Stimulated activated CD4-positive, alpha-beta T cell treated with anti-CD3 and anti-CD28 coated beads, Interleukin-1b, Interleukin-23, amount 100 ng/mL, for 4 hours (primary cell): Measurements from ENCODE around the gene MCCD1.
"Not testable (repeated sequence)": the region's sequence is repeated elsewhere in the genome, so short reads cannot be mapped to it uniquely, and the experiment has no call there.

ENCODE experiments used
- DNase-seq, 2 donors: peaks; one replicate each; pipeline ENCODE4 v3.0.0-alpha.2; 2020; ENCODE audit warnings: low read depth in 2 of 2

MCCD1 gene

GRCh38 chr6:31528821-31529328 is at the start of gene MCCD1:
MCCD1 (plus strand) TSS chr6:31528962; CDS start chr6:31529015, 53 bp downstream.
- no peak for DNase-seq

- no peak for DNase-seq
Observed at GRCh38 chr6:31479151-31479932, 49.4 kb upstream of the MCCD1 start.

- no peak for DNase-seq
Observed at GRCh38 chr6:31479933-31480535, 48.7 kb upstream of the MCCD1 start.

- DNase-seq: no peak
Observed at GRCh38 chr6:31480574-31480973, 48.2 kb upstream of the MCCD1 start.

GRCh38 chr6:31483392-31483791 is 45.4 kb upstream of the MCCD1 start:
- DNase-seq: no peak

GRCh38 chr6:31485055-31485454 is 43.7 kb upstream of the MCCD1 start:
- no peak for DNase-seq

GRCh38 chr6:31486065-31486837 is 42.5 kb upstream of the MCCD1 start:
- not testable (repeated sequence) for DNase-seq

- not testable (repeated sequence) for DNase-seq
Observed at GRCh38 chr6:31487674-31488073, 41.1 kb upstream of the MCCD1 start.

GRCh38 chr6:31489086-31489485 is 39.7 kb upstream of the MCCD1 start:
- DNase-seq: no peak

GRCh38 chr6:31490115-31490873 is 38.5 kb upstream of the MCCD1 start:
- DNase-seq: no peak

- not testable (repeated sequence) for DNase-seq
Observed at GRCh38 chr6:31493550-31493874, 35.2 kb upstream of the MCCD1 start.

GRCh38 chr6:31493875-31494694 is 34.7 kb upstream of the MCCD1 start:
- peak; percentile 61 to 75 for DNase-seq

GRCh38 chr6:31495580-31495979 is 33.2 kb upstream of the MCCD1 start:
- no peak for DNase-seq

- not testable (repeated sequence) for DNase-seq
Observed at GRCh38 chr6:31496826-31497225, 31.9 kb upstream of the MCCD1 start.

- peak; percentile 78 to 81 for DNase-seq
Observed at GRCh38 chr6:31497531-31498476, 31.0 kb upstream of the MCCD1 start, which contains the start of gene MICB. MICB (plus strand) TSS chr6:31498145; CDS start chr6:31498194, 49 bp downstream.

- DNase-seq: no peak
Observed at GRCh38 chr6:31498748-31499147, 30.0 kb upstream of the MCCD1 start.

- not testable (repeated sequence) for DNase-seq
Observed at GRCh38 chr6:31499648-31500047, 29.1 kb upstream of the MCCD1 start.

GRCh38 chr6:31502586-31502985 is 26.2 kb upstream of the MCCD1 start:
- DNase-seq: no peak

GRCh38 chr6:31509036-31509435 is 19.7 kb upstream of the MCCD1 start:
- not testable (repeated sequence) for DNase-seq

GRCh38 chr6:31510007-31510406 is 18.8 kb upstream of the MCCD1 start:
- no peak for DNase-seq
